Endodermal cell (in vitro differentiated cells): ENCODE data around the gene PCBP1. TPM values are rescaled to one million over a fixed set of nuclear protein-coding genes. Genes with fewer than 3 reads are reported as not detected.

Source experiments
- DNase-seq: peaks from one replicate; pipeline ENCODE4 v3.0.0-alpha.2; 2017
- H3K27ac ChIP-seq: 2 replicates; pipeline ENCODE4 v1.5.1; 2013; ENCODE audit warnings: mild to moderate bottlenecking, low read depth, low read length, moderate library complexity
- H3K27me3 ChIP-seq: 2 replicates; pipeline ENCODE4 v1.6.1; 2013; ENCODE audit warnings: mild to moderate bottlenecking, low read length, moderate library complexity; ENCODE audit not compliant: insufficient read depth, control insufficient read depth, poor library complexity, severe bottlenecking
- H3K36me3 ChIP-seq: 2 replicates; pipeline ENCODE4 v1.7.0; 2013; ENCODE audit warnings: mild to moderate bottlenecking, low read length, moderate library complexity; ENCODE audit not compliant: control insufficient read depth, insufficient read depth
- H3K4me1 ChIP-seq: one replicate; pipeline ENCODE4 v1.7.0; 2013; ENCODE audit warnings: low read length; ENCODE audit not compliant: control insufficient read depth, insufficient read depth
- H3K4me3 ChIP-seq: 2 replicates; pipeline ENCODE4 v1.5.1; 2013; ENCODE audit warnings: mild to moderate bottlenecking, low read length, moderate library complexity
- H3K9ac ChIP-seq: 2 replicates; pipeline ENCODE4 v1.6.1; 2013; ENCODE audit warnings: mild to moderate bottlenecking, low read length, moderate library complexity; ENCODE audit not compliant: poor library complexity, severe bottlenecking; ENCODE audit errors: extremely low read depth
- H3K9me3 ChIP-seq: 2 replicates; pipeline ENCODE4 v1.6.1; 2013; ENCODE audit warnings: mild to moderate bottlenecking, low read length, moderate library complexity; ENCODE audit not compliant: control insufficient read depth
- H3K27ac Mint-ChIP-seq: 2 replicates; pipeline ENCODE4 v1.8.0; 2020; ENCODE audit warnings: mixed read lengths
- H3K27me3 Mint-ChIP-seq: 2 replicates; pipeline ENCODE4 v1.8.0; 2021; ENCODE audit warnings: mild to moderate bottlenecking, mixed read lengths; ENCODE audit not compliant: insufficient read depth
- H3K36me3 Mint-ChIP-seq: 2 replicates; pipeline ENCODE4 v1.8.0; 2020; ENCODE audit warnings: low read depth, mixed read lengths
- H3K4me1 Mint-ChIP-seq: 2 replicates; pipeline ENCODE4 v1.8.0; 2020; ENCODE audit warnings: mixed read lengths
- H3K4me3 Mint-ChIP-seq: 2 replicates; pipeline ENCODE4 v1.8.0; 2020; ENCODE audit warnings: mild to moderate bottlenecking, moderate library complexity, mixed read lengths
- H3K9me3 Mint-ChIP-seq: 2 replicates; pipeline ENCODE4 v1.8.0; 2020; ENCODE audit warnings: mild to moderate bottlenecking, mixed read lengths
- WGBS, 2 experiments: methylation state at CpG; one replicate each; pipeline versions ENCODE4 v1.1.5 to v1.1.7; 2013; ENCODE audit warnings: missing lambda C conversion rate in 2 of 2, mixed read lengths in 1 of 2; ENCODE audit not compliant: insufficient coverage in 1 of 2, insufficient read length in 1 of 2; 5-methylcytosine and 5-hydroxymethylcytosine counted together
- total RNA-seq, 2 donors: library from RNA; stranded (reverse); fragmentation: NEBNext Ultra II Directional in 1 of 2; extraction: Animal tissue kit (Norgen Biotek cat#: 25700) in 1 of 2; gene quantifications; 2 replicates in 1 of 2; 3 replicates in 1 of 2; pipeline ENCODE4 v1.2.1, GENCODE V29; 2021
- TF ChIP-seq, protein P1 (sequence below): fragments of 200-600 bp; sonication (generic); conservative IDR thresholded peaks from 2 replicates; pipeline ENCODE4 v1.5.0; 2021; ENCODE audit warnings: antibody characterized with exemption, mild to moderate bottlenecking

The PCBP1 gene
- total RNA-seq, 2 donors from 2014 or later = 344 to 357 TPM

- Mint-ChIP-seq H3K27me3 (no peaks in the 10 kb centered on the region), H3K4me3 (no peak overlapping the region), H3K36me3 (peaks cover 35% of the 10 kb centered on the region), H3K9me3 (no peaks in the 10 kb centered on the region), H3K27ac (no peak overlapping the region), H3K4me1 (peaks cover 6% of the 10 kb centered on the region)
- 89 to 96% methylated on average over 8 to 15 of the region's 15 CpGs for WGBS, 2 experiments
- peaks cover 35% of the 10 kb centered on the region for H3K36me3 ChIP-seq
- no peaks in the 10 kb centered on the region for H3K9me3 ChIP-seq
- TF ChIP-seq, protein P1, sequence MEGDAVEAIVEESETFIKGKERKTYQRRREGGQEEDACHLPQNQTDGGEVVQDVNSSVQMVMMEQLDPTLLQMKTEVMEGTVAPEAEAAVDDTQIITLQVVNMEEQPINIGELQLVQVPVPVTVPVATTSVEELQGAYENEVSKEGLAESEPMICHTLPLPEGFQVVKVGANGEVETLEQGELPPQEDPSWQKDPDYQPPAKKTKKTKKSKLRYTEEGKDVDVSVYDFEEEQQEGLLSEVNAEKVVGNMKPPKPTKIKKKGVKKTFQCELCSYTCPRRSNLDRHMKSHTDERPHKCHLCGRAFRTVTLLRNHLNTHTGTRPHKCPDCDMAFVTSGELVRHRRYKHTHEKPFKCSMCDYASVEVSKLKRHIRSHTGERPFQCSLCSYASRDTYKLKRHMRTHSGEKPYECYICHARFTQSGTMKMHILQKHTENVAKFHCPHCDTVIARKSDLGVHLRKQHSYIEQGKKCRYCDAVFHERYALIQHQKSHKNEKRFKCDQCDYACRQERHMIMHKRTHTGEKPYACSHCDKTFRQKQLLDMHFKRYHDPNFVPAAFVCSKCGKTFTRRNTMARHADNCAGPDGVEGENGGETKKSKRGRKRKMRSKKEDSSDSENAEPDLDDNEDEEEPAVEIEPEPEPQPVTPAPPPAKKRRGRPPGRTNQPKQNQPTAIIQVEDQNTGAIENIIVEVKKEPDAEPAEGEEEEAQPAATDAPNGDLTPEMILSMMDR = no peak
- H3K27ac ChIP-seq = no peak overlapping the region
- H3K27me3 ChIP-seq = no peaks in the 10 kb centered on the region
- no peaks in the 10 kb centered on the region for H3K4me1 ChIP-seq
- H3K9ac ChIP-seq = no peak overlapping the region
- H3K4me3 ChIP-seq = no peak overlapping the region
- DNase-seq = no peak
Observed at GRCh38 chr2:70044290-70045040, 42.8 kb upstream of the PCBP1 start.

DNA sequence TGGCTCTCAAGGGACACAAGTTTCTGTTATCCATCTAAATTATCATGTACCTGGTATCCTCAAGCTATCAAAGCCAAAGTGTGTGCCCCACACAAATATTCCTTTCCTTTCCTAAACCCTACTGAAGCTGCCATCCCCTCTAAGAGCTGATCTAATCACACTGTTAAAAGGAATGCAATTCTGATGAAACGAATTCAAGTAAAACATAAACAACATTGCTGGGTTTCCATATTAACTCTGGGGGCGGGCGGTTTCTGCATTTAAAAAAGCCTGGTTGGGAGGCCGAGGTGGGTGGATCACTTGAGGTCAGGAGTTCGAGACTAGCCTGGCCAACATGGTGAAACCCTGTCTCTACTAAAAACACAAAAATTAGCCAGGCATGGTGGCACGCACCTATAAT, 41.9 kb upstream of the PCBP1 start:
- no peaks in the 10 kb centered on the region for H3K4me1 Mint-ChIP-seq
- peaks cover 37% of the 10 kb centered on the region for H3K36me3 Mint-ChIP-seq
- no peaks in the 10 kb centered on the region for H3K9me3 Mint-ChIP-seq
- WGBS, 2 experiments = 71 to 92% methylated on average over 3 to 6 of the region's 6 CpGs
- H3K4me3 Mint-ChIP-seq = no peak overlapping the region
- peaks cover 43% of the 10 kb centered on the region for H3K36me3 ChIP-seq
- no peak for DNase-seq
- no peak overlapping the region for H3K27ac Mint-ChIP-seq
- H3K9ac ChIP-seq = no peak overlapping the region
- H3K27me3 Mint-ChIP-seq = no peaks in the 10 kb centered on the region
- no peaks in the 10 kb centered on the region for H3K9me3 ChIP-seq
- TF ChIP-seq, protein P1 = no peak
- H3K4me3 ChIP-seq = no peak overlapping the region
- no peaks in the 10 kb centered on the region for H3K4me1 ChIP-seq
- no peaks in the 10 kb centered on the region for H3K27me3 ChIP-seq
- no peak overlapping the region for H3K27ac ChIP-seq

DNA sequence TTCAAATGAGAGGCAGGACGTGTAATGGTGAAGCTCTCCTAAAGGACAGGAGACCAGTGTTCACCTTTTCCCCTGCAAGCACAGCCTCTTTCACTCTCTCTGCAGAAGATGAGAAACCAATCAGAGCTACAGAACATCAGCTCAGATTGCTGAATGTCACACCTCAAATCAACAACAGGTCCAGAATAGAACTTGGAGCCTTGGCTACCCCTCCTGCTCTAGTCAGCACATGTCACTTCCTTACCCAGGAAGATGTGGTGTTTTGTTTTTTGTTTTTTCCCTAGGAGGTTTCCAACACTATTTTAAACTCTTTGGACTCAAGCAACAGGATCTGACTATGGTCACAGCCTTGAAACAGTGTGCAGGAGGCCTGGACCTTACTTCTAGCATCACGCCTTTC, 41.3 kb upstream of the PCBP1 start:
- Mint-ChIP-seq H3K27ac (no peak overlapping the region), H3K27me3 (no peaks in the 10 kb centered on the region), H3K36me3 (peaks cover 39% of the 10 kb centered on the region), H3K9me3 (no peaks in the 10 kb centered on the region), H3K4me3 (no peak overlapping the region), H3K4me1 (no peaks in the 10 kb centered on the region)
- H3K4me3 ChIP-seq = no peak overlapping the region
- 95 to 97% methylated on average over 2 of the region's 2 CpGs for WGBS, 2 experiments
- peaks cover 49% of the 10 kb centered on the region for H3K36me3 ChIP-seq
- no peaks in the 10 kb centered on the region for H3K9me3 ChIP-seq
- DNase-seq = no peak
- H3K27ac ChIP-seq = no peak overlapping the region
- TF ChIP-seq, protein P1 = no peak
- no peak overlapping the region for H3K9ac ChIP-seq
- H3K27me3 ChIP-seq = no peaks in the 10 kb centered on the region
- no peaks in the 10 kb centered on the region for H3K4me1 ChIP-seq
